GM12874 (cell line): ENCODE measurements around the gene RPP40.

Experiments used
- TF ChIP-seq, protein P1 (sequence below): IDR thresholded peaks from 2 replicates; pipeline ENCODE4 v1.5.1; 2011; ENCODE audit warnings: low read depth, mild to moderate bottlenecking, control low read depth, low read length, moderate library complexity; ENCODE audit not compliant: insufficient read depth

Gene RPP40

DNA sequence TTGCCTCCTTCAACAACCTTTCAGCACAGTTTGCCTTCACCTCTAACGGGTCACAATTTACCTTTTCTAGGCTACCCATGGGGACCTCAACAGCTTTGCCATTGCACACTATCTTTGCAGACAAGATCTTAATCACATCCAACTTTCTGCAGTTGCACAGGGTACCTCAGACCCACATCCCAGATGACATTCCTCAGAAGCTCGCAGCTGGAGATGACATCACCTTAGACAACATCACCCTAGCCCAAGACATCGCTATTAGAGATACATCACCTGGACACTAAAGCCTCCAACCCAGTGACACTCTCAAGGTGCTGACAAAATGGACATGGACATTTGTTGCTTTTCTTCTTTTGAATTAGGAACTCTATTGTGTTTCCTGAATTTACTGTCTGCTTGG lies 38.6 kb upstream of the RPP40 start:
- TF ChIP-seq, protein P1, sequence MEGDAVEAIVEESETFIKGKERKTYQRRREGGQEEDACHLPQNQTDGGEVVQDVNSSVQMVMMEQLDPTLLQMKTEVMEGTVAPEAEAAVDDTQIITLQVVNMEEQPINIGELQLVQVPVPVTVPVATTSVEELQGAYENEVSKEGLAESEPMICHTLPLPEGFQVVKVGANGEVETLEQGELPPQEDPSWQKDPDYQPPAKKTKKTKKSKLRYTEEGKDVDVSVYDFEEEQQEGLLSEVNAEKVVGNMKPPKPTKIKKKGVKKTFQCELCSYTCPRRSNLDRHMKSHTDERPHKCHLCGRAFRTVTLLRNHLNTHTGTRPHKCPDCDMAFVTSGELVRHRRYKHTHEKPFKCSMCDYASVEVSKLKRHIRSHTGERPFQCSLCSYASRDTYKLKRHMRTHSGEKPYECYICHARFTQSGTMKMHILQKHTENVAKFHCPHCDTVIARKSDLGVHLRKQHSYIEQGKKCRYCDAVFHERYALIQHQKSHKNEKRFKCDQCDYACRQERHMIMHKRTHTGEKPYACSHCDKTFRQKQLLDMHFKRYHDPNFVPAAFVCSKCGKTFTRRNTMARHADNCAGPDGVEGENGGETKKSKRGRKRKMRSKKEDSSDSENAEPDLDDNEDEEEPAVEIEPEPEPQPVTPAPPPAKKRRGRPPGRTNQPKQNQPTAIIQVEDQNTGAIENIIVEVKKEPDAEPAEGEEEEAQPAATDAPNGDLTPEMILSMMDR = no peak

DNA sequence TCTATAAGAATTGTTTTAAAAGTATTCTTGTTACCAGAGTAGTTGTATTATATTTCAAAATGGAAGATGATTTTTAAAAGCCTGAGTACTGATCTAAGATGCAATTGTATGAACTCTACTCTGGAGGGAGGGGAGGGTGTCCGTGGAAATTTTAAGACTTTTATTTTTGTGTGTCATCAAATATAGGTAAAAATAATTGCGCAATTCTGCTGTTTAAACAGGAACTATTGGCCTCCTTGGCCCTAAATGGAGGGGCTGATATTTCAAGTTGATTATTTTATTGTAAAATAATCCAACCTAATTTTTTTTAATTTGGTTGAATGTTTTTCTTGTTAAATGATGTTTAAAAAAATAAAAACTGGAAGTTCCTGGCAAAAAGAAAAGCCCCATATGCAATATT lies 38.1 kb upstream of the RPP40 start:
- TF ChIP-seq, protein P1 = no peak

DNA sequence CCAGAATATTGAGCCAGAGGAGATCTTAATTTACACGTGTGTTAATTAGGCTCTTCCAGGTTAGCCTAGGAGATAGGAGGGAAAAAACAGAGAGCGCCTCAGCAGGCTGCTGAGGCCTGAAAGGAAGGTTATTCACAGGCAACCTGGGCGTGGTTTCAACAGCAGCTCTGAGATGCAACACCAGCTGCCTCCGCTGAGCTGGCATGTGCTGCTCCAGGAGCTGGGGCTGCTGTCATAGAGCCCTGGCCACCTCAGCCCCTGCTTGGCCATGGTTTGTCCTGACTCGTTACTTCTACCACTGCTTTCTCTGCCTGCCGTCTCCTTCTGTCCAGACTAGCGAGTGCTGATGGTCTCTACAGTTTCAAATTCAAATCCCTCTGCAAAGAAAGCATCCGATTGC lies 32.4 kb upstream of the RPP40 start:
- TF ChIP-seq, protein P1 = no peak

DNA sequence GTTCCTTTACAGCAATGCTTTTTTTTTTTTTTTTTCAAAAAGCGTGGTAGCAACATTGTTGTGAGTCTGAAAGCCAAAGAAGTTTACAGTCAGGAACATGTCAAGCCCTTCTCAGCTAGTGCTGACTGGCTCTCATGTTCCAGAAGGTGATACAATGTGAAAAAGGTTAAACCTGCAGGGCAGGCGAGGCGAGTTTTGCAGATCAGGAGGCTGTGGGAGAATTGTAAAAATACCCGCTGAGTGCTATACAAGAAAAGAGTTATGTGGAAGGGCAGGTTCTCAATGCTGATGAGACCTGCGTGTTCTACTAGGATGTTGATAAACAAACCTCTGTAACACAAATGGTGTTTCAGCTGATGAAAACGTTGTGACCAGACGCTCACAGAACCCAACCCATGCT lies 30.9 kb upstream of the RPP40 start:
- TF ChIP-seq, protein P1 = no peak

DNA sequence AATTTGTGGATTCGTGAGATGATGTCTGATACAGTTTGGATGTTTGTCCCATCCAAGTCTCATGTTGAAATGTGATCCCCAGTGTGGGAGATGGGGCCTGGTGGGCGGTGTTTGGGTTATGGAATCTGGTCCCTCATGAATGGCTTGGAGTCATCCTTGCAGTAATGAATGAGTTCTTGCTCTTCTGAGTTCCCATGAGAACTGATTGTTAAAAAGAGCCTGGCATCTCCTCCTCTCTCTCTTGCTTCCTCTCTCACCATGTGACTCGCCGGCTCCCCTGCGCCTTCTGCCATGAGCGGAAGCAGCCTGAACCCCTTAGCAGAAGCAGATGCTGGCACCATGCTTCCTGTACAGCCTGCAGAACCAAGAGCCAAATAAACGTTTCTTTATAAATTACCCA lies 30.5 kb upstream of the RPP40 start:
- TF ChIP-seq, protein P1 = no peak

DNA sequence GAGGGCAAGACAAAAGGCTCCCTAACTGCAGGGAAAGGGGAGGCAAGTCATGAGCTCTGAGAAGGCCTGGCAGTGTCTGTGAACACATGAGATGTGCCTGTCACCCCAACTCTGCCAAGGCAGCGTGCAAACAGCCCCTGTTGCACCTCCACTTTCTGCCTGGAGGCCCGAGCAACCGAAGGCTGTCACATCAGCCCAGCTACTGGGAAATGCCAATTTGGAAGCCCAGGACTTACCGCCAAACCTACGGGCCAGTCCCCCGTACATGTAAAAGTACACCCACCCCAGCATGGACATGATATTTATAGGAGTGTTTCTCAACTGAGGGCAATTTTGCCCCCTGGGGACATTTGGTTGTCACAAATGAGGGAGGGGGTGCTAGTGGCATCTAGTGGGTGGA lies 27.3 kb upstream of the RPP40 start:
- TF ChIP-seq, protein P1 = no peak

DNA sequence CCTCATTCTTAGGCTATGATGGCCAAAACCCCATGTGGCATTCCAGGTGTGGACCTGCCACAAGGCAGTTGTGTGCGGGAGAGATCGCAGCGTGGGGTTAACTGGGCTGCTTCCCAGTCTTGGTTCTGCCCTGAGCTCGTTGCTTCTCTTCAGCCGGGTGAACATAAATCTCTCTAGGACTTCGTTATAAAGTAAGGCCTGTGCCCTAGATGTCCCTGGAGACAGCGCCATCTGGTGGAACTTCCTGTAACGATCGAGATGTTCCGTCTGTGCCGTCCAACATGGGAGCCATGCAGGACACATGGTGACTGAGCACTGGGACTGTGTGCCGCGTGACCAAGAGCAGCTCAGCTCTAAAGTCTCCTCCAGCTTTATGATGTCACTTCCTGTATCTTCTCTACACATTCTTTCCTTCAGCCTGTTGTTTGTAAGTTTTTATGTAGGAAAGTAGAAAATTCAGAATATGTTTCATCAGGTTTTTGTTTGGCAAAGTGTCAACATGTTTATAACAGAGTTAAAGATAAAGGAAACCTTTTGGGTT lies 26.8 kb upstream of the RPP40 start:
- TF ChIP-seq, protein P1 = peak; percentile 78
